Epidermal melanocyte (primary cell): ENCODE measurements around the gene BNC2.
"Not testable (repeated sequence)": the region's sequence is repeated elsewhere in the genome, so short reads cannot be mapped to it uniquely, and the experiment has no call there.

ENCODE experiments used
- DNase-seq: peaks from one replicate; pipeline ENCODE4 v3.0.0; 2011; ENCODE audit warnings: low spot score; ENCODE audit not compliant: insufficient read length

BNC2 gene

GRCh38 chr9:16510482-16510881, 360.0 kb downstream of the BNC2 start:
- no peak for DNase-seq

- DNase-seq, result no peak
Observed at GRCh38 chr9:16509997-16510396, 360.5 kb downstream of the BNC2 start.

DNA sequence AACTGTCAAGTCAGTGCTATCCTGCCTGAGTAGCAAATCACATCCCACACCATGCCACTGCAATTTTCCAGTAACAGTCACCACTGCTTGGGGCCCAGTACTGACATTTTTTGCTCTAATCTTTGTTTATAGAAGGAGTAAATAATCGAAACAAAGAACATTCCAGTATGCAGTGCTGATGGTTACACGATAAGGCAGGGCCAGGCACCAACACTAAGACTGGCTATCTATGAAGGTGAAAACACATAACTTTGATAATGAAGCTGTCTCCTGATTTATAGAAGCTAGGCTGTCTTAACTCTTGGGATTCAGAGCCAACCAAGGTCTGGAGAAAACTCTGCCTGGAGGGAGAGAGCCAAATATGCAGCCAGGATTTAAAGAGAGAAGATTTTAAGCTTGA, 365.3 kb downstream of the BNC2 start:
- no peak for DNase-seq

GRCh38 chr9:16501726-16502125, 368.7 kb downstream of the BNC2 start:
- DNase-seq, result no peak

GRCh38 chr9:16501141-16501540, 369.3 kb downstream of the BNC2 start:
- no peak for DNase-seq

DNA sequence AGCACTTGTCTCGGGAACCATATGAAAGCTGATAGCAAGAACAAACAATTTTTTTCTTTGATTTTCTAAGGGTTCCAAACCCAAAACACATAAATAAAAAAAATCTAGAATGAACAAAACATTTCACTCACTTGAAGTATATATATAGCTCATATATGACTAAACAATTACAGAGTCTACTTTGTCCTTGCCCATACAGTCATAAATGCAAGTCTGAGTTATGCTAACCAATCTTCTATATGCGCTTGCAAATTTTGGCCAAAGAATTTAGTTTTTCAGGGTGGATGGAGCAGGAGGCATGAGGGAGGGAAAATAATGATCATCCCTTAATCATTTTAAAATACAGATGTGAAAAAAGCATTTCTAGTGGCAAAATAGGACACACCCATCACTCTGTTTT, 370.1 kb downstream of the BNC2 start:
- no peak for DNase-seq

DNA sequence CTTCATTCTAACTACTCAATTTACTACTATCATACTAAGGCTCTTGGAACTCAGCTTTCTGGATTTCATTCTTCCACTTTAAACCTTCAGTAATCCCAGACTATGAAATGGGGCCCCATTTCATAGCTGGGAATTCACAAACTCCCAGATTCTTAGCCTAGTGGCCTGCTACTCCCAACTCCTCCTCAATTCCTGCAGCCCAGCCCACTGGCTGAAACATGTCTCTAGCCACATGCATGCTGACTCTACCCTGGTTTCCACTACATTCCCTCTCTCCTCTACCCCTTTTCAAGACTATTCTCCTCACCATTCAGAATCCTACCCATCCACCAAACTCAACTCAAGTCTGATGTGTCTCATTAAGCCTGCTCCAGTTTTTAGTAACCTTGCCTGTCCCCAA, 370.6 kb downstream of the BNC2 start:
- no peak for DNase-seq

GRCh38 chr9:16496908-16497307, 373.6 kb downstream of the BNC2 start:
- DNase-seq, result no peak

DNA sequence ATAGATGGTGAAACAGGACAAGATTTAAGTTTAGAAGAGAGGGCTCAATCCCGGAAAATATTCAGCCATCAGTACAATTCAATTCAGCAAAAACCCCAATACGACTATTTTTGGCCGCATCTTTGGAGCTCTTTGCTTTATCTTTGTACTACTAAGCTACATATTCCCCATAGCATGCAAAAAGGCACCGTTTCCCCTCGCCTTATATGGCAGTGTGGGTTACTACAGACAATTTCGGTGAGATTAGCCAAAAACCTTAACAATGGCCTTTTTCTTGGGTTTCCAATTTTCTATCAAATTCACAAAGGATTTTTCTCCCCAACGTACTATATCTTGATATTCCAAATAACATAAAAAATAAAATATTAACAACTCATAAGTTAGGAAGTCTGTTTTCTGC, 382.6 kb downstream of the BNC2 start:
- DNase-seq, result no peak

GRCh38 chr9:16485575-16486321, 384.7 kb downstream of the BNC2 start:
- DNase-seq, result no peak

GRCh38 chr9:16485160-16485559, 385.3 kb downstream of the BNC2 start:
- DNase-seq, result no peak

- DNase-seq, result no peak
Observed at GRCh38 chr9:16484744-16485143, 385.7 kb downstream of the BNC2 start.

- DNase-seq, result no peak
Observed at GRCh38 chr9:16484180-16484579, 386.3 kb downstream of the BNC2 start.

DNA sequence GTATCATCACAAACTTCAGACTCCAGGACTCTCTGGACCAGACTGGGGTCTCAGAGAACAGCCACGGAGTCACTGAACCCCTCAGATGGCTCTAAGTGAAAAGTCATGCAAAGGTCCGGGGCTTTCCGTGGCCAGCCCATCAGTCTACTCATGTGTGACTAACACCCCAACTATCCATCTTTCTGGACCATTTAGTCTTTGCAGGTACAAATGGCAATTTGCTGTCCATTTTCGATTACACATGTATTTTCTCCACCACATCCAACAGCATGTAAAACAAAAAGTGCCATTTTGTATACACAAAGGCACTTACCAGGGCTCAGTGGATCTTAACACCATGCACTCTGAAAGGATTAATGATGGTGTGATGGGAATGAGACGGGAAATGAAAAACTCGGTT, 387.7 kb downstream of the BNC2 start:
- DNase-seq, result no peak

GRCh38 chr9:16480584-16480983, 389.9 kb downstream of the BNC2 start:
- not testable (repeated sequence) for DNase-seq

DNA sequence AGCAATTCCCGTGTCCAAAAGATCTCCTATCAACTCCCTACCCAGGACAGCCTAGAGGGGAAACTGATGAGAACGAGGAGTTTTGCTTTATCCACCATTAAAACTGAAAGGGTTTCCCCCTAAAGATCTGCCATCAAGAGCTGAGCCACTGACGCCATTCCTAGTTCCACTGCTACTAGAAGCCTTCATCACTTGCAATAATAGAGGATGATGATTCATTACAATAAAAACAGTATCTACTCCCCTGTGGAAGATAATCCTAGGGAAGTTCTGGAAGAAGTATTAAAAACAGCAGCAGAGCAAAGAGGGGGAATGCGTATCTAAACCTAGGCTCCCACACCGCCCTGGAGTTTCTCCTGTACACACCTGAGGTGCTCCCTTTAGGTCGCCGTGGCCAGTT, 394.5 kb downstream of the BNC2 start:
- DNase-seq, result no peak

DNA sequence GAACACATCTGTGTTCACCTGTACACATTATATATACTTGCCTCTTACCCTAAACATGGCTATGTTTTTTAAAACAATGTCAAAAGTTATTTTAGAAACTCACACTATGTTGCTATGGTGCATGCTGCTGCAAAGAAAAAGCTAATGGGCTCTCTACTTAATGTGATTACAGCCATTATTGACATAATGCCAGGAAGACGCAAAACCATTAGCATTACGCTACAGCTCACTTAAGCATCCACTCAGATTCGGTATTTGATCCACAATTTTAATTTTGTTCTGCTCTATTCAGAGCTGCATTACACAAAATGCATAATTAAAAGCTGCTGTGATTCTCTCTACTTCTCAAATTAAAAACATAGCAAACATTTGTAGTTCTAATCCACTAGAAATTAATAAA, 395.2 kb downstream of the BNC2 start:
- DNase-seq, result no peak

DNA sequence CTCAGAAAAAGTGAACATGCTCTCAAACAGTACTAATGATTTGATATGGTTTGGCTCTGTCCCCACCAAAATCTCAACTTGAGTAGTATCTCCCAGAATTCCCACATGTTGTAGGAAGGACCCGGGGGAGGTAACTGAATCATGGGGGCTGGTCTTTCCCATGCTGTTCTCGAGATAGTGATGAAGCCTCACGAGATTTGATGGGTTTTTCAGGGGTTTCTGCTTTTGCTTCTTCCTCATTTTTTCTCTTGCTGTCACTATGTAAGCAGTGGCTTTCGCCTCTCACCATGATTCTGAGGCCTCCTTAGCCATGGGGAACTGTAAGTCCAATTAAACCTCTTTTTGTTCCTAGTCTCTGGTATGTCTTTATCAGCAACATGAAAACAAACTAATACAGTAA, 401.3 kb downstream of the BNC2 start:
- DNase-seq, result no peak

GRCh38 chr9:16461851-16462250, 408.6 kb downstream of the BNC2 start:
- no peak for DNase-seq

DNA sequence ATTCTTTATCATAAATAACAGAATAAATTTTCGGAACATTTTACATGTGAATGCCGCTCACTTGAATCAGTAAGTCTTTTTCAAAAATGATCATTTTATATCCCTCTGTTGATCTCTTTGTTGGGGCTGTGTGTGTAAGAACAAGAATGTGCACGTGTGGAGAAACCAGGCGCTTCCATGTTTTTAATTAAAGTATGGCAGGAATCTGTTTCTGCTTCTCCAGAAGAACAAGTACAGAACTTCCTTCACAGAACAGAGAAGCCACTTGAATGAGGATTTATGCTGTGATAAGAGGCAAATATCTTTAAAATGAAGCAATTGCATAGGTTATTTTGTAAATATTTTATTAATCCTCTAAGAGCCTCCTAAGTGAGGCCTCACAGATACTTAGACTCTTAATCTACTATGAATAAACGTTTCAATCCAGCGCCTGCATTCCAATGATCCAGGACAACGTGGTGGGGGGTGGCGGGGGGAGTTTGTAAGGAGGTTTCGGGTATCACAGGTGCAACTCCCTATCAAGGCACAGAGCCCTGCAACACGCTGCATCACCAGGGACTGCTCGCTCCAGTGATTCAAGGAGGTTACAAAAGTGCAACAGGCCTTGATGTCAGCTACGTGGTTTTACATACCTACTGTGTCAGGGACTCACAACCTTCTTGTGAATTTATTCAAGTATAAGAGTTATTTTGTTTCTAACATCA, 409.2 kb downstream of the BNC2 start:
- DNase-seq, result no peak

DNA sequence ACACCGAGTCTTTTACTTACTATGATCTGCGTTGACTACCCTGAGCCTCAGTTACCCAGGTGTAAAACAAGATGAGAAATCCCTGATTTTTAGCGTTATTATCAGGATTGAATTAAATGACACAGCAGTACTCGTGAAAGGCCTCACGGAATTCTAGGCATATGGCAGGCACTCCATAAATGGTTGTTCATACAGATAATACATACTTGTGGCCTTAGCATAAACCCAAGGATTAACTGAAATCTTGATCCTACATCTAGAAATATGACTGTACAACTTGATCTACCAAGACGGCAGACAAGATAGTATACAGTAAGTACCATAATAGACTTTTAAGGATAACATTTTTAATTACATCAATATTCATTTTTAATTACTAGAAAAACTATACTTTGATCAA, 409.8 kb downstream of the BNC2 start:
- DNase-seq, result no peak

- no peak for DNase-seq
Observed at GRCh38 chr9:16459421-16460148, 410.9 kb downstream of the BNC2 start.
